Embryonic facial prominence (tissue), 1 donor: Measurements from ENCODE around the gene TPR.

Experiments used
- DNase-seq: peaks from one replicate; pipeline ENCODE4 v3.0.0-alpha.2; 2016; ENCODE audit errors: extremely low spot score

TPR gene

DNA sequence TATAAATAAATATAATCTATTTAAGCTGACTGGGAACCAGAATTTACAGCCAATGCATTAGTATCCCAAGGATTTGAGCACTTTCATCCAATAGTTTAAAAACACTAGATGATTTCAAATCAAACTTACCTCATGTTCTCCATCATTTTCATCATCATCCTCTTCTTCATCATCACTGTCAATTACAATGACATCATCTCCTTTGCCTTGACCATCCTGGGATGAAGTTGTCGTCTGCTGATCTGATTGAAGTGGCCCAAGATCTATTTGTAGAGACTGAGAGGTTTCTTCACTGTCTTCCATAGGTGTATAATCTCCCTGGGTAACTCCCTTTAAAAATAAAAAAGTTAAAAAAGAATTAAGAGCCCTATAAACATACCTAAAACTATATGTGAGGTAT, 47.7 kb downstream of the TPR start:
- DNase-seq = no peak

DNA sequence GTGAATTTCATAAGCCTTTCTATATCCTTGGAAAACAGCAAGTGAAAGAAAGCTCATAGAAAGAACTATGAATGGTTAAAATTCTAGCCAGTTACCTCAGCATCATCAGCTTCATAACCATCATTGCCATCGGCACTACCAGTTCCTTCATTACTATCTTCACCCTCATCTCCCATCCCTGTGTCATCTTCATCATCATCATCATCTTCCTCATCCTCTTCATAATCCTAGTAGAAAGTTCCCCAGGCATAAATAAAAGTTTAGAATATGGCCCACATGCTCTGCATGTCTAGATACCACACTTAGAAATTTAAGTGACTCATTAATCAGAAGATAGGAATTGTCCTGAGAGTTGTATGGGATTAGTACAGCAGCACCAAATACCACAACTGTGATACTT, 49.0 kb downstream of the TPR start:
- DNase-seq = no peak

DNA sequence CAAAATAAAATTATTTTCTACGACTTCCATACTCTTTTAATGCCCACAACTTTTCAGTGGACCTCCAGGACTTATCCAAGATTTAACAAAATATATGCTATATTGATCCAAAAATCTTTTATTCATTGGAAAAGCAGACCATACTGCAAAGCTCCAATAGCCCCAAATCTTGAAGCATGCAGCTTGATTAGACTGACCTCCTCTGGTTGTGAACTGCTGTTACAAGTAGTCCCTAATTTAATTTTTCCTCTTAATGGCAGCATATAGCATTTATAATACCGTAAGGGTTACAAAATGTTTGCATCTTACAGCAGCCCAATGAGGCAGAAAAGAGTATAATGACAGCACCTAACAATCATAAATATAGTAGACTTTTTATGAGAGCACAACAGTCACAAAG, 49.8 kb downstream of the TPR start:
- DNase-seq = no peak

DNA sequence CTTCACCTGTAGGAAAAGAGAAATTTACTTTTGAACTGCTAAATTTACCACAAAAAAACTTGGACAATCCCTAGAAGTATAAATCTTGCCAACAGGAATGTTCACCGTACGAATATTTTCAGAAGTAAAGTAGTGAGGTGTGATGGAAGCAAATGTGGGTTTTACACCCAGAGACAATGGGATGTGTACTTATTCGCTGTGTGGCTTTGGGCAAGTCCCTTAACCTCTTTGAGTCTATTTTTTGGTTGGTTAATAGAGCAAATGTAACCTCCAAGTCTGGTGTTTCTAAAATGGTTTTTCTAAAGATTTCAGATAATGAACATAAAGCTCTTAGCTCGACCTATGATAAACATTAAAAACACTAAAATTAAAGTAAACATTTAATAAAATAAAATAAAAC, 51.2 kb downstream of the TPR start:
- no peak for DNase-seq

DNA sequence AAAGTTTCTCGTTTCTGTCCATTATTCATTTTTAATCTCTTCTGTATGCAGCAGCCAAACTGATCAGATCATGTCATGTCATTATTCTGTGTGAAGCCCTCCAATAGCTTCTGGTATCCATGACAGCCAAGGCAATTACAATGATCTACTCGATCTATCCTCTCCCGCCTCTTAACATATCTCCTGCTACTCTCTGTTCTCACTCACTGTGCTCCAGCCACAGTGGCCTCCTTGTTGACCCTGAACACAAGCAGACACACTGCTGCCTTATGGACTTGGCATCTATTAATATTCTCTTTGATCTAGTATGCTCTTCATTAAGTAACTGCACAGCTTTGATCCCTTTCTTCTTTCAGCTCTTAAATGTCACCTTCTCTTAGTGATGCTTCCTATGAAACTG, 59.5 kb downstream of the TPR start:
- DNase-seq = no peak

DNA sequence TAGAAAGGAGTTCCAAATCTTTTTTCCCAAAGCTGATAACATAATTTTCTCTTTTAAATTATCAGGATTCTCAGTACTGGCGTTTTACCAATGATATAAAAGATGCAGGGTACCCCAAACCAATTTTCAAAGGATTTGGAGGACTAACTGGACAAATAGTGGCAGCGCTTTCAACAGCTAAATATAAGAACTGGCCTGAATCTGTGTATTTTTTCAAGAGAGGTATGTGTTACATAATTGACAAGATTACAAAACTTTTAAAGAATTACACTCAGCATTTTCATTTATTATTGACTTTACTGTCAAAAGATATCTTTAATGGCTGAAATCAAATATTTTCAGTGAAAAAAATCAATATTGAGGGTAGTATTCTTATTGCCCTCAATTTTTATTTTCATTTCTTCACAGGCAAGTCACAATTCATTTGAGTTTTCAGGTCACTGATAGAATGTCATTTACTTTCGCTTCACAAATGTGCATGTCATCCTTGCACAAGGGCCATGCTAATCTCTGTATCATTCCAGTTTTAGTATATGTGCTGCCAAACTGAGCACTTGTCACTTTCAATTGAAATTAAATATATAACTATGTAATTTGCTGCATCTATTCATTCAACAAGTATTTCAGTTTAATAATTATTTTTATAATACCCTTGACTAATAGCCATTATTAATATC, 63.5 kb downstream of the TPR start:
- no peak for DNase-seq

DNA sequence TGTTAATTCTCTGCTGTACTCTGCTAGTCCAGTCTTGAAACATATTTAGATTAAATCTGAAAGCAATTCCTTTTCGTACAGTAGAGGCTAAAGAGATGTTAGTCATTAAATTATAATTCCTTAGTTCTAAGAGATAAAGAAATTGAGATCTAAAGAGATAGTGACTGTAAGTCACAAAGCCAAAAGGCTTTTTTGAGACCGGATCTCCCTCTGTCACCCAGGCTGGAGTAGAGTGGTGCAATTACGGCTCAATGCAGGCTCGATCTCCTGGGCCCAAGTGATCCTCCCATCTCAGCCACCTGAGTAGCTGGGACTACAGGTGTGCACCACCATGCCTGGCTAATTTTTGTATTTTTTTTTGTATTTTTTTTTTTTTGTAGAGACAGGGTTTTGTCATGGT, 64.7 kb downstream of the TPR start:
- DNase-seq = no peak

DNA sequence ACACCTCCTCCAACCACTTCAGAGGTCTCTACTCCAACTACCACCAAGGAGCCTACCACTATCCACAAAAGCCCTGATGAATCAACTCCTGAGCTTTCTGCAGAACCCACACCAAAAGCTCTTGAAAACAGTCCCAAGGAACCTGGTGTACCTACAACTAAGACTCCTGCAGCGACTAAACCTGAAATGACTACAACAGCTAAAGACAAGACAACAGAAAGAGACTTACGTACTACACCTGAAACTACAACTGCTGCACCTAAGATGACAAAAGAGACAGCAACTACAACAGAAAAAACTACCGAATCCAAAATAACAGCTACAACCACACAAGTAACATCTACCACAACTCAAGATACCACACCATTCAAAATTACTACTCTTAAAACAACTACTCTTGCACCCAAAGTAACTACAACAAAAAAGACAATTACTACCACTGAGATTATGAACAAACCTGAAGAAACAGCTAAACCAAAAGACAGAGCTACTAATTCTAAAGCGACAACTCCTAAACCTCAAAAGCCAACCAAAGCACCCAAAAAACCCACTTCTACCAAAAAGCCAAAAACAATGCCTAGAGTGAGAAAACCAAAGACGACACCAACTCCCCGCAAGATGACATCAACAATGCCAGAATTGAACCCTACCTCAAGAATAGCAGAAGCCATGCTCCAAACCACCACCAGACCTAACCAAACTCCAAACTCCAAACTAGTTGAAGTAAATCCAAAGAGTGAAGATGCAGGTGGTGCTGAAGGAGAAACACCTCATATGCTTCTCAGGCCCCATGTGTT, 66.6 kb downstream of the TPR start:
- DNase-seq = no peak

DNA sequence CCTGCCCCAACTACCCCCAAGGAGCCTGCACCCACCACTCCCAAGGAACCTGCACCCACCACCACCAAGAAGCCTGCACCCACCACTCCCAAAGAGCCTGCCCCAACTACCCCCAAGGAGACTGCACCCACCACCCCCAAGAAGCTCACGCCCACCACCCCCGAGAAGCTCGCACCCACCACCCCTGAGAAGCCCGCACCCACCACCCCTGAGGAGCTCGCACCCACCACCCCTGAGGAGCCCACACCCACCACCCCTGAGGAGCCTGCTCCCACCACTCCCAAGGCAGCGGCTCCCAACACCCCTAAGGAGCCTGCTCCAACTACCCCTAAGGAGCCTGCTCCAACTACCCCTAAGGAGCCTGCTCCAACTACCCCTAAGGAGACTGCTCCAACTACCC, 67.6 kb downstream of the TPR start:
- DNase-seq = no peak

DNA sequence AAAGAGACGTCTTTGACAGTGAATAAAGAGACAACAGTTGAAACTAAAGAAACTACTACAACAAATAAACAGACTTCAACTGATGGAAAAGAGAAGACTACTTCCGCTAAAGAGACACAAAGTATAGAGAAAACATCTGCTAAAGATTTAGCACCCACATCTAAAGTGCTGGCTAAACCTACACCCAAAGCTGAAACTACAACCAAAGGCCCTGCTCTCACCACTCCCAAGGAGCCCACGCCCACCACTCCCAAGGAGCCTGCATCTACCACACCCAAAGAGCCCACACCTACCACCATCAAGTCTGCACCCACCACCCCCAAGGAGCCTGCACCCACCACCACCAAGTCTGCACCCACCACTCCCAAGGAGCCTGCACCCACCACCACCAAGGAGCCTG, 68.5 kb downstream of the TPR start:
- no peak for DNase-seq

DNA sequence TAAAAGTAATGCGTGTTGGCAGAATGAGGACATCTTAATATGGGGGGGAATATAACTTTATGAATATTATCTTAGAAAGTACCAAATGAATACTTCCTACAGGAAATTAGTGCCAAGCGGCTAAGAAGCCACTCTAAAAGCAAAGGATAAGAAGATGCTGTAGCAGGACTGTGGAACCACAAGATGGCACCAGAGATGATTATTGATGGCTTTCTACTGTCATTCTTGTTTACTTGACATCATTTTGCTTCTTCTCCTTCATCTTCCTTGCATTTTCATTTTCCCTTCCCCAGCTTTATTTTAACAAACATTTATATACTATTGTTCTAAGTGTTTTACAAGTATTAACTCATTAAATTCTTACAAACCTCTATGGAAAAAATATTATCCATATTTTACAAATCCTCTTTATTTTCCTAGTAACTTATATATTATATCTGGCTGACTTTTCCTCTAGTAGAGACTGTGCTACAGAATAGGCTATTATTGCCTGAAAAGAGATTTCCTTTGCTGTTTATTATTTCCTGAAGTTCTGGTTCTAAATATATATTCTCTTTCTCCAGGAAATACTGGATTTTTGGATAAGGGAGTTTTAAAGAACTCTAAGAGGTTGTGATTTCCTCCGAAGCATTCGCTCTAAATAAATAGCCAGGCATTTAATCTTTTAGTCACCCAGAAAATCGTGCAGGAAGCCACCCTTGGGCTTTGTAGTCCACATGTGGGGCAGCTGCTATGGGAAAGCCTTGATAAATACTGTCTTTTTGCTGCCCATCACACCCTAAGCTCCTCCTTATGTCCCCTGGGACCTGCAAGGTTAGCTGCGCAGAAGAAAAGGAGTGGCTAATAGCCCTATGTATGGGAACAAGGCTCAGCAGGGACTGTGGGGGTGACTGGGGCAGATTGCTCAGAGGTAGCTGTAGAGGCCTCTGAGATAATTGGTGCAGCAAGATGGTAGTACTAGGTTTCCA, 69.8 kb downstream of the TPR start:
- no peak for DNase-seq

DNA sequence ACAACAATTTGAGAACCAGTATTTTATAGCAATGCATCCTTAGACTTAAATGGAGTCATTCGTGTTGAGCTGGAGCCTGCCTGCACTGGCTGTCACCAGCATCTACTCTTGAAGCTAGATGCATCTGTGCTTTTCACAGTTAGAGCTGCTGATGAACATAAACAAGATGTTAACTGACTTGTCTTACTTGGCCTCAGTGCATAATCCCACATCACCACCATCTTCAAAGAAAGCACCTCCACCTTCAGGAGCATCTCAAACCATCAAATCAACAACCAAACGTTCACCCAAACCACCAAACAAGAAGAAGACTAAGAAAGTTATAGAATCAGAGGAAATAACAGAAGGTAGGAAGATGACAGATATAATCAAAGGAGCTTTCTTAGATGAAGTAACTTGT, 71.1 kb downstream of the TPR start:
- no peak for DNase-seq

DNA sequence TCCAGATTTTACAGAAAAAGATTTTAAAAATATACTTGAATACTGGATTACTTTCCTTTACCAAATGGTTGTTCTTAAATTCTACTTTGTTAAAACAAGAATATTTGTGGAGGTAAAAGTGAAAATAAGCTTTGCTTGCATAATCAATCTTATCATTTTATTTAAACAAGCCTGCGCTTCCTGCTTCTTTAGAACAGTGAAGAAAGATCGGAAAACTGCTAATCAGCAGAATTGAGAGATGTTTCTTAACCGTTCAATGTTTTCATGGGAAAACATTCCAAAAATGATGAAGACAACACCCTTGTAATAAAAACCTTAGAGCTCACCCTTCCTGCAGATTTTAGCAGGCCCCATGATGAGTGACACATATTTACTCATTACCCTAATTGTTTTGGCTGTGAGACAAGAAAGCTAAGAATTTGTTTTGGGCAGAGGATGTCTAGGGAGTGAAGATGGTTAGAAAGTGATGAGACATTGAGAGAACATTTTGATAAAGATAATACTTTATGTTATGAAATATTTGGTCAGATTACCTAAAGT, 72.6 kb downstream of the TPR start:
- no peak for DNase-seq

DNA sequence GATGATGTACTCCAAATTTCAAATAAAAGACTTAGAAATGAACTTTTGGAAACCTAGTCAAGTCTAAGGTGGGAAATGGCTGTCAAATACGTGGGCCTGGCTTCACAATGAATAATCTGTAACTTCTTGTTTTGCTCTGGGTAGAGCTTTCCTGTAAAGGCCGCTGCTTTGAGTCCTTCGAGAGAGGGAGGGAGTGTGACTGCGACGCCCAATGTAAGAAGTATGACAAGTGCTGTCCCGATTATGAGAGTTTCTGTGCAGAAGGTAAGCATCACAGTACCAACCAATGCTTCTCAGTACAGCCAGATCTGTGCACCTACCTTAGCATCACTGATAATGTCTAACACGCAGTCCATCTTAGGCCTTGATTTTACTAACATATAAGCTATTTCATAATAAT, 73.6 kb downstream of the TPR start:
- DNase-seq = no peak

DNA sequence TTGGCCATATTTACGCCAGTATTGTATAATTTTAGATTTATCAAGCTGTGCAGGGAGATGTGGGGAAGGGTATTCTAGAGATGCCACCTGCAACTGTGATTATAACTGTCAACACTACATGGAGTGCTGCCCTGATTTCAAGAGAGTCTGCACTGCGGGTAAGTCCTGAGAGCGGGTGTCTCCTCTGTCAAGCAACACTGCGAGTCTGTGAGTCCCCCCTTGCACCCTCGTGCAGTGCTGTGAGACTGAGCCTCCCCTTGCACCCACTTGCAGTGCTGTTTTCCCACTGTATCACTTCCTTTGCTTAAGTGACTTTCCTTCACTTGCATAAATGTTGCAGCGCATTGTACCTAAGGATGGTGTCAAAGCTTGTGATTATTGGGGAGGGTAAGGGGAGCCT, 75.0 kb downstream of the TPR start:
- DNase-seq = no peak

DNA sequence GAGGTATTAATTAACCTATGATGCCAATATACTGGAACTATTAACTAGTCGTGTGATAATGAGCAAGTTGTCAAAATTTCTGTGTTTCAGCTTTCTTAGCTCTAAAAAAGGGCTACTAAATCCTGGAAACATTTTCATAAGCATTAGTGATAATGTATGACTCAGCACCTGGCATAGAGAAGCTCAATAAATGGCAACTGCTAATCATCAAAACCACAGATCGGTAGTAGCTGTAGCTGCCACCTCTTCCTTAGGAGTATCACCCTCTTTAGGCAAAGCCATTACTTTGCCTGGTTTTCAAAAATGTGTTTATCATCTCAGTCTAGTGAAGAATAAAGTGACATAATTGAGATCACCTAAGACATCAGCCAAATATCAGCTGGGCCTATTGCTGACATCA, 75.5 kb downstream of the TPR start:
- DNase-seq = no peak

DNA sequence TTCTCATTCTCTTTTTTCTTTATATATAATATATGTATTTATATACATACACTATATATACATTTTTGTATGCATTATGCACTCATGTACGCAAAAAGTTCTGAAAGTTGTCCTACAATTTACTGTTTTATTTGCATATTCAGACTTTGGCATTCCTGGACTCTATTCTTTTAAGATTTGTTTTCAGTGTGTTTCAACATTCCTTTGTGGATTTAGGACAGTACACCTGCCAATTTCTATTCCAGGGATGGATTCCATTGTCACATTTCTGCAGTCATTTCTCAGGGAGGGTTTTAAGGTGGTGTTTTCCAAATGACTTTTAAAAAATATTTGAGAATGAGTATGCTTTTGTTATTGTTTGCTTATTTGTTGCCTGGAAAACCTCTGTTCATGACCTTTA, 76.2 kb downstream of the TPR start:
- DNase-seq = no peak

DNA sequence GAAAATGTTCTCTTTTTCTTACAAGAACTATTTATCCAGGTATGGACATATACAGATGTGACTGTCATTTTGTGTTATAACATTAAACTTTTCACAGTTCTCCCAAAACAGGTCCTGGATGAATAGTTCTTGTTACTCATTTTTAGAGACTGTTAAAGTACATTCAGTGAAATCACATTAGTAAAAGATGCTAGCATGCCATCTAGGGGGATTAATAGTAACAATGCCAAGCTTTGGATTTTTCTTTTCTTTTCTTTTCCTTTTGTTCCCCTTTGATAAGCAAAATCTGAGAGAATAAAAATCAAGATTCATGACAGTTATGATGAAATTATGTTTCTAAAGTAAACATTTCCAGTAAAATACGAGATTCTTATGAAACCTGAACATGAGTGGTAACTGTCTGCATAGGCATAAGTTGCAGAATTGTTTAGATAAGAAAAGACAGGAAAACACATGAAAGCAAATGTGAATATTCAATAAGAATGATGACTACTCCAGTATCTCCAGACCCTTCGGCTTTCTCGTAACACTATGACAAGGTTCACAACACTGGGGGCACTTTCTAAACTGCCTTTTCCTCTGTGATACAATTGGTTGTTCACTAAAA, 77.5 kb downstream of the TPR start:
- no peak for DNase-seq

DNA sequence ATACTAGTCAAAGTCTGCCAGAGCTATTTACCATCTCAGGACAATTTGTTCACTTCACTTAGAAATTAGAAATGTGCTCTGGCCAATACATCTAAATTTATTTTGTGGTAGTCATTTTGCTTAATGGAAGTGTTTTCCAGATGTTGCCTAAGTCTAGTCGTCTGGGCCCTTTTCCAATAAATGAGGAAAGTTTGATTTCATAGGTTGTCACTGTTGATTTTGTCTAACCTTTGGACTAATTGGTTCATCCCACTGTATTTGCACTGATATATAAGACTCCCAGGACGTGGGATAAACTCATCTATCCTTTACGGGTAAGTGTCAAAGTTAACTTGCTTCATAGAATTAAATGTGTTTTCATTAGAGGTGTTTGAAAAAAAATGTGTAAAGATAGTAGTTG, 79.1 kb downstream of the TPR start, which contains the start of gene PRG4:
Gene PRG4 (plus strand): TSS at position 300 of the 400 bp plus-strand sequence.
- DNase-seq = no peak

DNA sequence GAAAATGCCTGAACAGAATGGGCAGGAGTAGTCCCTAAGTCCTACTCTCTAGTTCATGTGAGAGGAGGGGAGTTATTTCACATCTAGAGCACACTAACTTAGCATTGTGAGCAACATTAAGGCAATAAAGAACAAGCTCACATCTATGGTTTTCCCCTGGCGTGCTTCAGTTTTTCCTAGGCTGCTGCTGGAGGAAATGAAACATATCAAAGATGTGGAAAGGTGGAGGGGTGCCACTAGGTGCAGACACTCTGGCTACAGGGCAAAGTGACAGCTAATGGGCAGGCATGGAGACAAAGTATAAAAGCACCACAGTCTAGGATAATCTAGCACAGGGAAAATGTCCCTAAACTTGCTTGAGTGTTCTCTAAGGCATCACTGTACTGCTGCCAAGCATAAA, 82.2 kb downstream of the TPR start:
- no peak for DNase-seq

DNA sequence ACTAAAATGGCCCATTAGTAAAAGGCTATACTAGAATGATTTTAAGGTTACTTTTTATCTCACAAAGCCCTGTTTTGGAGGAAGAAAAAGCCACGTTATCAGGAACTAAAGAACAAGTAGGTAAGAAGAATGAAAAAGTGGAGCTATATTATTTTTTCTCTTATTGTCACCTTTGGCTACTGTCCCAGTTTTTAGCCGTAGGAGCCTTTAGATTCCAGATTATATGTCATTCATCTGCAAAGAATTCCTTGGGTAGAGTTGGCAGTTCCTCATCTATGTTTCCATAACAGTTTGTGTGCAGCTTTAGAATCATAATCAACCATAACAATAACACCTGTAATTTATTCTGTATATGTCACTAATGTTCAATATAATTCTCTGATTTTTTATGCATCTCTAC, 83.8 kb downstream of the TPR start:
- DNase-seq = no peak
